Activated effector memory CD4-positive, alpha-beta T cell treated with Interleukin-2 at 50 U/mL for 16 hours (primary cell): ENCODE measurements around the gene RAET1G.
"Not testable (repeated sequence)": the region's sequence is repeated elsewhere in the genome, so short reads cannot be mapped to it uniquely, and the experiment has no call there.

Experiments used
- DNase-seq: peaks from one replicate; pipeline ENCODE4 v3.0.0-alpha.2; 2020

RAET1G gene

DNA sequence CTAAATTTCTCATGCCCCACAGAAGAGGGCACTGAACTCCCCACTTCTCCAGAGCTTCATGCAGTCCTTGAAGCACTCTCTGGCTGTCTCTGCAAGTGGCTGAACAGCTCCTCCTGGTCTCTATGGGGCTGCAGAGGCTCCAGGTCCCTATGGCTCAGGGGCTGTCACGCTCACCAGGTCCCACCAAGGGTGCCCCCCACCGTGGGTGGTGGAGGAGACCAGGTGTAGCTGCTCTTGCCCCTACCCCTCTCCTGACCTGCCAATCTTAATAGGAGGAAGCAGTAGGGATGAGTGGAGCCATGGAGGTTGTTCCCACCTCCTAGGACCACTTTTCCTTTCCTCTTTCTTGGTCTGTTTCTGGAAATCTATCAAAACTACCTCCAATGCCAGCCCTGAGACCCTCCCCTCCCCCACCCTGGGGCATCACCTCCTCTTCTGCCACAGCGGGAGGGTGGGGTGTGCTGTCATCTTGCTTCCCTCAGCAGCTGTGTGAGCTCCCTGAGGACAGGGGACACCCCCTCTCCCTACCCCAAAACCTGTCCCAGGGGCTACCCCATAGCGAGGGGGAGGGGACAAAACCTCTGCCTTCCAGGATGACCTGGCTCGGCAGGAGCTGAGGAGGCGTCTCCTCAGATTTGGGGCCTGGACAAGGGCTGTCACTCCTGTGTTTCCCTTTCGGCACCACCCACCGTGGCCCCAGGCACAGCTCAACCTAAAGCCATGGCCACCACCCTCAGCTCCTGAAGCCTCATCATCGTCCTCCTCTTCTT, 13.0 kb downstream of the RAET1G start:
- no peak for DNase-seq

DNA sequence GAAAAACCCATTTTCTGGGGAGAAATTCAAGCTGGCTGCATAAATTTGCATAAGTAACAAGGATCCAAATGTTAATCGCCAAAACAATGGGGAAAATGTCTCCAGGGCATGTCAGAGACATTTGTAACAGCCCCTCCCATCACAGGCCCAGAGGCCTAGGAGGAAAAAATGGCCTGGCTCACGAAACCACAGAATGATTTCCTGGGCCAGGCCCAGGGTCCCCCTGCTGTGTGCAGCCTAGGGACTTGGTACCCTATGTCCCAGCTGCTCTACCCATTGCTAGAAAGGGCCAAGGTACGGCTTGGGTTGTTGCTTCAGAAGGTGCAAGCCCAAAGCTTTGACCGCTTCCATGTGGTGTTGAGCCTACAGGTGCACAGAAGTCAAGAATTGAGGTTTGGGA, 14.4 kb downstream of the RAET1G start:
- DNase-seq: not testable (repeated sequence)

DNA sequence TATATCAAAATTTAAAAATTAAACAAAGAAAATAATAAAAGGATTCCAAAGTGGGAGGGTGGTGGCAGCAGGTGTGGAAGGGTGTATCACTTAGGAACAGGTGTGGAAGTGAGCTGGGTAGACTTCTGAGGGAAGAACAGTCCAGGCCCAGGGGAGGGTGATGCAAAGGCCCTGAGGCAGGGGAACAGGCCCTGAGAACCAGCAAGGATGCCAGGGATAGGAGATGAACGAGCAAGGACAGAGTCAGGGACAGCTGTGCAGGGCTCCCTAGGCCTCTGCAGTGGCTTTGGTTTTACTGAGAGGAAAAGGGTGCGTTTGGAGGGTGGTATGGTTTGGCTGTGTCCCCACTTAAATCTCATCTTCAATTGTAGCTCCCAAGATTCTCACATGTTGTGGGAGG, 15.6 kb downstream of the RAET1G start:
- no peak for DNase-seq

GRCh38 chr6:149906405-149906804, 16.5 kb downstream of the RAET1G start:
- DNase-seq: no peak

- no peak for DNase-seq
These were observed 17.0 kb downstream of the RAET1G start for GRCh38 chr6:149905911-149906371.

DNA sequence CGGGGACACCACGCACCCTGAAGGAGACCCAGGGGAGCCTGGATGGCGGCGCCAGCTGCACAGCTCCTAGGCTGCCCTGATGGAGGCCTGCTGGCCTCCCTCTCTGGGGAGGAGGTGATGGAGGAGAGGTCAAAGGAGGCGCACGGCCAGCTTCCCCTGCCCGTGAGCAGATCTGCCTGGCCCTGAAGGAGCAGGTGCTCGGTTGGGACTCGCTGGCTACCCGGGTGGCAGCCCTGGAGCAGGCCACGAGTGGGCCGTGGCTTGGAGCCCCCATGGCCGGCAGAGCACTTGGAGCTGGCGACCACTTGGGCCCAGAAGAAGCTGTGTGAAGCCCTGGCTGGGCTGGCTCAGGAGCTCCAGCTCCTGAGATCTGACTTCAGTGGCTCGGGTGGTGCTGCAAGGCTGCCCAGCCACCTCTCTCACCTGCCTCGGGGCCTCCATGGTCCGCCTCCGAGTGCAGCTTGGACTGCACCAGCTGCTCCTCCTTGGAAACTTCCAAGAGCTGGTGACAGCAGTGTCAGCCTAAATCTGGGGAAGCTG, 17.5 kb downstream of the RAET1G start:
- DNase-seq: no peak

GRCh38 chr6:149904661-149905370, 18.1 kb downstream of the RAET1G start:
- DNase-seq: no peak

DNA sequence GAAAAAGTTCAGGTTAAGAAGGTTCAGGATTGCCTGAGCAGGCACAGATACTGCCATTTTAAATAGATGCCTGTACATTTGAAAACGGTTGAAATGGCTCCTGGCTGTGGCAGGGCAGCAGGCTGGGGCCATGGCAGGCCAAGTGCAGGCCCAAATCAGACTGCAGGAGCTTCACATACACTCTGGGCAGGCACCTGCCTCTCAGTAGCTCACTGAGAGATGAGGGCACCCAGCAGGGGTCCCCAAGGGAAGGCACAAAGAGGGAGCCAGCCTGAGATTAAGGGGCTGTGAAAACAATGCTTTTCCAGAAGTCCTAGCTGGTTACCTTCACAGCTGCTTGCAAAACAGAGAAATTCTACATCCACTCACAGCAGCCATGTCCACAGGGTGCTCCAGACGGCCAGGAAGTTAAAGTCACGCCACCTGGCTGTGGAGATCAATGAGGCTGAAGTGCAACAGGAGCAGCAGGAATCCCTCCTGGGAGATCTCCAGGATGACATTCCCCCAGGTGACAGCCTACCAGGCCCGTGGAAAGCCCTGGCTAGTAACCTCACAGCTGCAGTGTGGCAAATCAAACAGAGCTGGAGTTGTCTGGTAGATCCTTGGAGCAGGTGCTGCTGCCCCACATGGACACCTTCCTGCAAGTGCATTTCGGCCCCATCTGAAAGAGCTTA, 18.8 kb downstream of the RAET1G start:
- no peak for DNase-seq

DNA sequence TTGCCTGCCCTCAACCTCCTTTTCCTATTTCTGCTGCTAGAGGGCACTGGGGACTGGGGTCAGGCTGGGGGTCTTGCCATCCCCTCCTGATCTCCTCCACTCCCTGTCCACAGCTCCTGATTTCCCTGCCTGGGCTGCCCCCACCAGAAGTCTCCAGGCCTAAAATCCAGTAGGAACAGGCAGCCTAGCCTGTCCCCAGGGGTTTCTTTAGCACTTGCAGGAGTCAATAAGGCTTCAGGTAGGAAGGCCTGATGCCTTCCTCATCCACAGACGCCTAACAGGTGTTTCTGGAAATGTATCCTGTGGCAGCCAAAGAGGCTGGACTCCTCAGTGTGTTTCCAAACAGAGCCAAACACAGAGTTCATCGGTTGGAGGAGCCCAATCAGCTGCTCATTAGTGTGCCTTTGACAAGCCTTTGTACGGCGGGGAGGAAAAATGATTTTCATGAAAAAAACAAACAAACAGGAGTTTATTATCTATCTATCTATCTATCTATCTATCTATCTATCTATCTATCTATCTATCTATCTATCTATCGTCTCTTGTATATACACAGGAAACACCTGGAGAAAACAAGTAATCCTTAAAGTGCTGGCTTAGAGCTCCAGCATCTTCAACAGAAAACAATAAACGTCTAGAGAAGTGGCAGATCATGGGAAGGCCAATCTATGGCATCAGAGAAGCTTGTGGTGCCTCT, 21.3 kb downstream of the RAET1G start:
- DNase-seq: no peak

DNA sequence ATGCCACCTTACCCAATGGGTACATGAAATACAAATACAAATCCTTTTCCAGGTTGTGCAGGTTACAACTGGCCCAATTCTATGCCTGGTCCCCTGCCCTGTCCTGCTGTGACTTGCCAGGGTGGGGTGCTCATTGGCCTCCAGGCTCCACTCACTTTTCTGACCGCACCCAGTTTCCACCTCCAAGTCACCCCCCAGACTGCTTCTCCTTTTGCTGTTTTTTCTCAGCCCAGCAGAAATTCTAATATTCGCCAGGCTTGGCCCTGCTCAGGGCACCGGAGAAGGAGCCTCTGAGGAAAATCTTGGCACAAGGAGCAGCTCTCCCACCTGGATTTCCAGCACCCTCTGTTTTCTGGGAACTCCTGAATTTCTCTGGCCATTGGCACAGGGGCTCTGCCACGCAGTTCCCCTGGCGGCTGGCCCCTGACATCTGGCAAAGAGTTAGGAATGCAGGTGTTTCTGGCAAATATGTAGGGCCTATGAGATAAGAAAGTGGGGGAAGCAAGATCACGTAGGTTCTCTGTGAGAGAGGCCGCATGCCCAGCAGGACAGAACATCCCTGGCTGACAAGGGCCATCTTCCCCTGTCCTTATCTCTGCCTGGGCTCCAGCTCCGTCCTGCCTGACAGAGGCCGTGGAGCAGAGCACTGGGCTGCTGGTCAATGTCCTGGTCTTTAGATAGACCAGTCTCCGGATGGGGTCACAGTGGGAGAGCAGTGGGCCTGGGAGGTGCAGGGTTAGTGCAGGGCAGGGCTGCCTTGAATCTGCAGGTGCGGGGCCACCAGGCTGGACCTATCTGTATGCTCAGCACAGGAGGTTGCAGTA, 22.1 kb downstream of the RAET1G start:
- no peak for DNase-seq

GRCh38 chr6:149899926-149900619, 22.8 kb downstream of the RAET1G start:
- DNase-seq: no peak

GRCh38 chr6:149899486-149899885, 23.4 kb downstream of the RAET1G start:
- no peak for DNase-seq

- DNase-seq: no peak
These were observed 24.0 kb downstream of the RAET1G start for GRCh38 chr6:149898966-149899365.

DNA sequence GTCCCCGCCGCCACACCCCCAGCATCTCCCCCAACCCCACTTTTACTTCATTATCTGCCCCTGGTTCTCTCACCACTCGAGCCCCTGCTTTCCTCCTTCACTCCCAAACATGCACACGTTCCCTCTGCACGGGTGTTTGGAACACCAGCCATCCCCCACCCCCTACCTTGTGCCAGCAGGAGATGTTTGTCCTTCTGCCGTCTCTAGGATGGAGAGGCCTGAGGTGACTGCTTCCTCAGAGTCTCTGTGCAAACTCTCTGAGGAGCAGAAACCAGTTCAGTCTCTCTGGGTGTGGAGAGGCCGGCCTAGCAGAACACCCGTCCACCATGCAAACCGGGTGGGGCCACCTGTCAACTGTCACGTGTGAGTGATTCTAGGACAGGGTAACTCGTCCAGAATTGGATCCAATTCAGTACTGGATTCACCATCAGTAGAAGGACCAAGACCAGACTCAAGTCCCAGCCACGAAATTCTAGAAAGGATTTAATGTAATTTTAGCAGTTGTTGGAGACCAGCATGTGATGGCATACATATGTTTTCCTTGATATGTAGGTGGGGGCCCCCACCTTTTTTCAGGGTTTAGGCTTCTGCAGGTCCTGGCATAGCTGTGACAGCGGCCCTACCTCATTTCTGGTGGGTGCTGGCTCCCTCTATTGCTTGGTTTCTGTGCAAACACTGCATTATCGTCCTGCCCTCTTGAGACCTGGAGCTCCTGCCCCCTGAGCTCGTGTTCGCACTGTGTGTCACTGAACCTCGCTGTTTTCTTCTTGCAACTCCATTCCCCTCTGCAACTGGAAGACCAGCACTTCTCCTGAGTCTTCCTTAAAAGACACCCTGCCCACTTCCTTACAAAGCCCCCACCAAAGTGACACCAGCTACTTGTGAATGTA, 24.8 kb downstream of the RAET1G start, which contains the start of gene RAET1E:
Gene RAET1E, minus strand, starts transcription at position 259 of the 890 bp plus-strand sequence. CDS start 7,212 bp downstream, outside the sequence.
- no peak for DNase-seq

- no peak for DNase-seq
These were observed 25.8 kb downstream of the RAET1G start for GRCh38 chr6:149897015-149897697.

DNA sequence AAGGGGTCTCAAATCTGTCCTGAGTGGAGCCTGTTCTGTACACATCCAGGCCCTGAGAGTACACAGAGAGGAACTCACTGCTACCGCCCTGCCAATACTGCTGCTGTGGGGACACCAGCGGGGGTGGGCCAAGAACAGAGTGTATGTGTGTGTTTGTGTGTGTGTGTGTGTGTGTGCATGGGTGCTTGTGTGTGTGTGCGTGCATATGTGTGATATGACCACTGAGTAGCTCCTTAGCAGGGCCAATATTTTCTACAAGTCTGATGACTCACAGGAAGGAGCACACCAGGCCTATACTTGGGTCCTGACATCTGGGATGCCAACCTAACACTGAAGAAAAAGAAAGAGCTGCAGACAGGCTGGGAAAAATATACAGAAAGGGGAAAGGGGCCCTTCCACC, 26.4 kb downstream of the RAET1G start:
- no peak for DNase-seq

DNA sequence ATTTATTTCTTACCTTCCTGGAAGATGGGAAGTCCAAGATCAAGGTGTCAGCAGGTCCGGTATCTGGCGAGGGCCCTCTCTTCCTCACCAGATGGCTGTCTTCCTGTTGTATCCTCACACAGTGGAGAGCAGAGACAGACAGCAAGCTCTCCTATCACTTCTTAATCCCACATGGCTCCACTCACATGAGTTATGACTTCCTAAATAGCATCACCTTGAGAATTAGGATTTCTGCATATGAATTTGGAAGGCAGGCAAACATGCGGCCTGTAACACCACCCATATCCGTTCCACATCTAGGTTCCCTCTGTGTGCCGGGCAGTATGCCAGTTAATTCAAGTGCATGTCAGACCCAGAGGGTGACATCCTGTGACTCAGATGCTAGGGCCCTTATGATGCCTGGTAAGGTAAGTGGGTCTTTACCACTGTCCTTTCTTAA, 27.1 kb downstream of the RAET1G start:
- DNase-seq: peak; percentile 45

DNA sequence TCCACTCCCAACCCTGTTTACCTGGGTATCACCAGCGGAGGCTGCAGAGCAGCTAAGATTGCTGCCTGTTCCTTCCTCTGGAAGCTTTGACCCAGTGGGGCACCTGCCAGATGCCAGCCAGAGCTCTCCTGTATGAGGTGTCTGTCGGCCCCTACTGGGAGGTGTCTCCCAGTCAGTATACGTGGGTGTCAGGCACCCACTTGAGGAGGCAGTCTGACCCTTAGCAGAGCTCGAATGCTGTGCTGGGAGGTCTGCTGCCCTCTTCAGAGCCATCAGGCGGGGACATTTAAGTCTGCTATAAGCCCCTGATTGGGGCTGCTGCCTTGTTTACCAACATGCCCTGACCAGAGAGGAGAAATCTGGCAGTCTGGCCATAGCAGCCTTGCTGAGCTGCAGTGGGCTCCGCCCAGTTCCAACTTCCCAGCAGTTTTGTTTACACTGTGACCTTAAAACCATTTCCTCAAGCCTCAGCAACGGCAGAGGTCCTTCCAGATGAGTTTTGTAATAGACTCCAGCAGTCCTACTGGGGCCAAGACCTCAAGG, 27.8 kb downstream of the RAET1G start:
- DNase-seq: no peak

GRCh38 chr6:149891864-149892263, 31.1 kb downstream of the RAET1G start:
- not testable (repeated sequence) for DNase-seq
